Chondrocyte (in vitro differentiated cells): ENCODE measurements around the gene NECTIN1. TPM values are rescaled to one million over a fixed set of nuclear protein-coding genes. Genes with fewer than 3 reads are reported as not detected.

ENCODE experiments used
- DNase-seq: peaks from one replicate; pipeline ENCODE4 v3.0.0; 2021; ENCODE audit warnings: mixed read lengths, low spot score
- H3K27ac Mint-ChIP-seq: one replicate; pipeline ENCODE4 v1.8.0; 2021; ENCODE audit warnings: mild to moderate bottlenecking, moderate library complexity, mixed read lengths; ENCODE audit not compliant: unreplicated experiment
- H3K27me3 Mint-ChIP-seq: 2 replicates; pipeline ENCODE4 v1.8.0; 2021; ENCODE audit warnings: low read depth, mixed read lengths
- H3K36me3 Mint-ChIP-seq: 2 replicates; pipeline ENCODE4 v1.8.0; 2021; ENCODE audit warnings: low read depth, mixed read lengths
- H3K4me1 Mint-ChIP-seq: 2 replicates; pipeline ENCODE4 v1.8.0; 2021; ENCODE audit warnings: low read depth, mild to moderate bottlenecking, mixed read lengths
- H3K4me3 Mint-ChIP-seq: one replicate; pipeline ENCODE4 v1.8.0; 2021; ENCODE audit warnings: mild to moderate bottlenecking, moderate library complexity, mixed read lengths; ENCODE audit not compliant: unreplicated experiment
- H3K9me3 Mint-ChIP-seq: 2 replicates; pipeline ENCODE4 v1.8.0; 2021; ENCODE audit warnings: low read depth, mixed read lengths
- CTCF ChIP-seq: fragments of 200-600 bp; sonication (generic); IDR thresholded peaks from 2 replicates; pipeline ENCODE4 v1.5.0; 2021; ENCODE audit warnings: antibody characterized with exemption, mild to moderate bottlenecking, moderate library complexity
- total RNA-seq: library from RNA; stranded (reverse); gene quantifications from 3 replicates; pipeline ENCODE4 v1.2.1, GENCODE V29; 2021

The NECTIN1 gene
- total RNA-seq, 1 donor from 2014 or later, result 9.1 TPM

- H3K9me3 Mint-ChIP-seq, result no peaks in the 10 kb centered on the region
- no peaks in the 10 kb centered on the region for H3K36me3 Mint-ChIP-seq
- no peak overlapping the region for H3K27ac Mint-ChIP-seq
- no peak overlapping the region for H3K4me3 Mint-ChIP-seq
- TF ChIP-seq CTCF, result no peak
- peaks cover 49% of the 10 kb centered on the region for H3K27me3 Mint-ChIP-seq
- peaks cover 8% of the 10 kb centered on the region for H3K4me1 Mint-ChIP-seq
- DNase-seq, result no peak
These were observed 17.0 kb upstream of the NECTIN1 start for GRCh38 chr11:119745776-119746535.

DNA sequence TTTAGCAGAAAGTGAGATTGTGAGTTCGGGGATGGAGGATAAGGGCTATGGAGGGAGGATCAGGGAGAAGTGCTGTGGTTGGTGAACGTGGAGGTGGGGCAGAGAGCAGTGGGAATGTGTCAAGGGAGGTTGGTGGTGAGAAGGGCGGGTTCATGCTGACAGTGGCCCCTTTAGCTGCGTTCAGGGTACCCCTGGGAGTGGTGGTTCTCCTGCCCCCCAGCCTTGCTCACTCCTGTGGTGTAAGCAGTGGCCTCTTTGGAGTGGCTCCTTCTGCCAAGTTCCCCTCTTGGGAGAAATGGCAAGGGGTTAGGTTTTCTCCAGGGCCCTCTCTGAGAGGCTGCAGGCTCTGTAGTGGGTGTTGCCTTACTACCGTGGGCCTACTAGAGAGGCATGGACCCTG, 16.1 kb upstream of the NECTIN1 start:
- Mint-ChIP-seq H3K9me3 (no peaks in the 10 kb centered on the region), H3K27ac (no peak overlapping the region), H3K4me1 (peaks cover 8% of the 10 kb centered on the region), H3K4me3 (no peak overlapping the region), H3K36me3 (no peaks in the 10 kb centered on the region), H3K27me3 (peaks cover 56% of the 10 kb centered on the region)
- TF ChIP-seq CTCF, result no peak
- no peak for DNase-seq

- peaks cover 56% of the 10 kb centered on the region for H3K27me3 Mint-ChIP-seq
These were observed 15.6 kb upstream of the NECTIN1 start for GRCh38 chr11:119744577-119744976.

GRCh38 chr11:119743006-119743405, 14.0 kb upstream of the NECTIN1 start:
- DNase-seq, result peak; percentile 68
- no peak for TF ChIP-seq CTCF
- Mint-ChIP-seq H3K4me3 (no peak overlapping the region), H3K4me1 (peaks cover 8% of the 10 kb centered on the region), H3K9me3 (no peaks in the 10 kb centered on the region), H3K27me3 (peaks cover 52% of the 10 kb centered on the region), H3K36me3 (no peaks in the 10 kb centered on the region), H3K27ac (no peak overlapping the region)

More at GRCh38 chr11:119744577-119744976, 15.6 kb upstream of the NECTIN1 start:
- DNase-seq, result no peak
- Mint-ChIP-seq H3K27ac (no peak overlapping the region), H3K36me3 (no peaks in the 10 kb centered on the region), H3K4me3 (no peak overlapping the region), H3K9me3 (no peaks in the 10 kb centered on the region), H3K4me1 (peaks cover 8% of the 10 kb centered on the region)
- no peak for TF ChIP-seq CTCF

- Mint-ChIP-seq H3K36me3 (no peaks in the 10 kb centered on the region), H3K27me3 (peaks cover 51% of the 10 kb centered on the region), H3K9me3 (no peaks in the 10 kb centered on the region), H3K4me1 (peaks cover 8% of the 10 kb centered on the region), H3K27ac (no peak overlapping the region), H3K4me3 (peak overlapping the region; percentile 66)
- no peak for TF ChIP-seq CTCF
- no peak for DNase-seq
These were observed 13.4 kb upstream of the NECTIN1 start for GRCh38 chr11:119742263-119742861.
